Endodermal cell (in vitro differentiated cells): ENCODE results near the gene PCSK1. TPM values are rescaled to one million over a fixed set of nuclear protein-coding genes. Genes with fewer than 3 reads are reported as not detected.

Experiments
- DNase-seq: peaks from one replicate; pipeline ENCODE4 v3.0.0-alpha.2; 2017
- H3K27ac ChIP-seq: 2 replicates; pipeline ENCODE4 v1.5.1; 2013; ENCODE audit warnings: mild to moderate bottlenecking, low read depth, low read length, moderate library complexity
- H3K27me3 ChIP-seq: 2 replicates; pipeline ENCODE4 v1.6.1; 2013; ENCODE audit warnings: mild to moderate bottlenecking, low read length, moderate library complexity; ENCODE audit not compliant: insufficient read depth, control insufficient read depth, poor library complexity, severe bottlenecking
- H3K36me3 ChIP-seq: 2 replicates; pipeline ENCODE4 v1.7.0; 2013; ENCODE audit warnings: mild to moderate bottlenecking, low read length, moderate library complexity; ENCODE audit not compliant: control insufficient read depth, insufficient read depth
- H3K4me1 ChIP-seq: one replicate; pipeline ENCODE4 v1.7.0; 2013; ENCODE audit warnings: low read length; ENCODE audit not compliant: control insufficient read depth, insufficient read depth
- H3K4me3 ChIP-seq: 2 replicates; pipeline ENCODE4 v1.5.1; 2013; ENCODE audit warnings: mild to moderate bottlenecking, low read length, moderate library complexity
- H3K9ac ChIP-seq: 2 replicates; pipeline ENCODE4 v1.6.1; 2013; ENCODE audit warnings: mild to moderate bottlenecking, low read length, moderate library complexity; ENCODE audit not compliant: poor library complexity, severe bottlenecking; ENCODE audit errors: extremely low read depth
- H3K9me3 ChIP-seq: 2 replicates; pipeline ENCODE4 v1.6.1; 2013; ENCODE audit warnings: mild to moderate bottlenecking, low read length, moderate library complexity; ENCODE audit not compliant: control insufficient read depth
- H3K27ac Mint-ChIP-seq: 2 replicates; pipeline ENCODE4 v1.8.0; 2020; ENCODE audit warnings: mixed read lengths
- H3K27me3 Mint-ChIP-seq: 2 replicates; pipeline ENCODE4 v1.8.0; 2021; ENCODE audit warnings: mild to moderate bottlenecking, mixed read lengths; ENCODE audit not compliant: insufficient read depth
- H3K36me3 Mint-ChIP-seq: 2 replicates; pipeline ENCODE4 v1.8.0; 2020; ENCODE audit warnings: low read depth, mixed read lengths
- H3K4me1 Mint-ChIP-seq: 2 replicates; pipeline ENCODE4 v1.8.0; 2020; ENCODE audit warnings: mixed read lengths
- H3K4me3 Mint-ChIP-seq: 2 replicates; pipeline ENCODE4 v1.8.0; 2020; ENCODE audit warnings: mild to moderate bottlenecking, moderate library complexity, mixed read lengths
- H3K9me3 Mint-ChIP-seq: 2 replicates; pipeline ENCODE4 v1.8.0; 2020; ENCODE audit warnings: mild to moderate bottlenecking, mixed read lengths
- CTCF ChIP-seq: fragments of 200-600 bp; sonication (generic); conservative IDR thresholded peaks from 2 replicates; pipeline ENCODE4 v1.5.0; 2021; ENCODE audit warnings: antibody characterized with exemption, mild to moderate bottlenecking
- WGBS, 2 experiments: methylation state at CpG; one replicate each; pipeline versions ENCODE4 v1.1.5 to v1.1.7; 2013; ENCODE audit warnings: missing lambda C conversion rate in 2 of 2, mixed read lengths in 1 of 2; ENCODE audit not compliant: insufficient coverage in 1 of 2, insufficient read length in 1 of 2; 5-methylcytosine and 5-hydroxymethylcytosine counted together
- total RNA-seq, 2 donors: library from RNA; stranded (reverse); fragmentation: NEBNext Ultra II Directional in 1 of 2; extraction: Animal tissue kit (Norgen Biotek cat#: 25700) in 1 of 2; gene quantifications; 2 replicates in 1 of 2; 3 replicates in 1 of 2; pipeline ENCODE4 v1.2.1, GENCODE V29; 2021

PCSK1 gene
- total RNA-seq, 2 donors from 2014 or later = not detected

DNA sequence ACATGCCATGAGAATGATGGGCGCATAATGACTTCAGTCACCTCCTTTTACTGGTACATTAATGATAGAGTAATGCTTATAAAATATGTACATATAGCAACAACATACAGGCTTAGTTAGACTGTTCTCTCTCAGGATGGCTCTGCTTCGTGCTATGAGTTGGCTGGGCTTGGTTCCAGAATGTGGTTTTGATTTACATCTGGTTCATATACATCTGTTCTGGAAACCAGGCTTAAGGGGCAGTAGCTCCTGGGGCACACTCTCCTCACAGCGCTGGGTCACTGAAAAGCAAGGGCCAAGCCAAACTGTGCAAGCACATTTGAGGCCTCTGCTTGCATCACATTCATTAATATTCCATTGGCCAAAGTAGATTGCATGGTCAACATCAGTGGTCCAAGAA lies 44.9 kb downstream of the PCSK1 start:
- WGBS, 2 experiments = 93 to 100% methylated on average over 1 to 3 of the region's 3 CpGs
- H3K36me3 ChIP-seq = no peaks in the 10 kb centered on the region
- H3K4me3 ChIP-seq = no peak overlapping the region
- H3K27ac ChIP-seq = no peak overlapping the region
- H3K4me1 ChIP-seq = no peaks in the 10 kb centered on the region
- DNase-seq = no peak
- Mint-ChIP-seq H3K36me3 (no peaks in the 10 kb centered on the region), H3K27ac (no peak overlapping the region), H3K4me3 (no peak overlapping the region), H3K27me3 (no peaks in the 10 kb centered on the region), H3K9me3 (no peaks in the 10 kb centered on the region), H3K4me1 (peaks cover 5% of the 10 kb centered on the region)
- no peak for TF ChIP-seq CTCF
- H3K9ac ChIP-seq = no peak overlapping the region
- H3K27me3 ChIP-seq = no peaks in the 10 kb centered on the region
- no peaks in the 10 kb centered on the region for H3K9me3 ChIP-seq

GRCh38 chr5:96387616-96388015 lies 45.4 kb downstream of the PCSK1 start:
- Mint-ChIP-seq H3K9me3 (no peaks in the 10 kb centered on the region), H3K4me3 (no peak overlapping the region), H3K4me1 (peaks cover 5% of the 10 kb centered on the region), H3K36me3 (no peaks in the 10 kb centered on the region), H3K27me3 (no peaks in the 10 kb centered on the region), H3K27ac (no peak overlapping the region)
- DNase-seq = no peak
- no peak for TF ChIP-seq CTCF
- no peaks in the 10 kb centered on the region for H3K36me3 ChIP-seq
- H3K27ac ChIP-seq = no peak overlapping the region
- 80 to 100% methylated on average over 2 of the region's 2 CpGs for WGBS, 2 experiments
- no peaks in the 10 kb centered on the region for H3K4me1 ChIP-seq
- H3K9me3 ChIP-seq = no peaks in the 10 kb centered on the region
- no peaks in the 10 kb centered on the region for H3K27me3 ChIP-seq
- no peak overlapping the region for H3K9ac ChIP-seq
- H3K4me3 ChIP-seq = no peak overlapping the region

GRCh38 chr5:96385538-96385937 lies 47.5 kb downstream of the PCSK1 start:
- Histone ChIP-seq H3K27ac (no peak overlapping the region), H3K9me3 (no peaks in the 10 kb centered on the region), H3K4me1 (no peaks in the 10 kb centered on the region), H3K27me3 (no peaks in the 10 kb centered on the region), H3K9ac (no peak overlapping the region), H3K36me3 (no peaks in the 10 kb centered on the region), H3K4me3 (no peak overlapping the region)
- Mint-ChIP-seq H3K27me3 (no peaks in the 10 kb centered on the region), H3K4me1 (peaks cover 5% of the 10 kb centered on the region), H3K27ac (no peak overlapping the region), H3K9me3 (no peaks in the 10 kb centered on the region), H3K36me3 (no peaks in the 10 kb centered on the region), H3K4me3 (no peak overlapping the region)
- no peak for TF ChIP-seq CTCF
- no peak for DNase-seq
- WGBS, 2 experiments = 17% methylated on average over 1 of the region's 1 CpG; no CpG with 5 or more reads in 1 of the 2 experiments
